Osteoblast (primary cell): ENCODE measurements around the gene CD163. TPM values are rescaled to one million over a fixed set of nuclear protein-coding genes. Genes with fewer than 3 reads are reported as not detected.

Experiments
- DNase-seq: peaks from one replicate; pipeline ENCODE4 v3.0.0; 2011; ENCODE audit warnings: low spot score, mixed read lengths; ENCODE audit not compliant: insufficient read length; ENCODE audit errors: missing footprints
- H2AFZ ChIP-seq: 2 replicates; pipeline ENCODE4 v1.6.0; 2011; ENCODE audit warnings: mild to moderate bottlenecking, low read length
- H3K27ac ChIP-seq: 2 replicates; pipeline ENCODE4 v1.5.1; 2011; ENCODE audit warnings: mild to moderate bottlenecking, low read depth, low read length, moderate library complexity
- H3K27me3 ChIP-seq: 2 replicates; pipeline ENCODE4 v1.6.0; 2012; ENCODE audit warnings: mild to moderate bottlenecking, control low read depth, inconsistent platforms, low read length, moderate library complexity; ENCODE audit not compliant: insufficient read depth
- H3K36me3 ChIP-seq: 2 replicates; pipeline ENCODE4 v1.5.1; 2011; ENCODE audit warnings: mild to moderate bottlenecking, low read length, control low read depth, moderate library complexity; ENCODE audit not compliant: insufficient read depth
- H3K4me1 ChIP-seq: 2 replicates; pipeline ENCODE4 v1.5.1; 2011; ENCODE audit warnings: mild to moderate bottlenecking, low read length, control low read depth, moderate library complexity; ENCODE audit not compliant: insufficient read depth
- H3K4me2 ChIP-seq: 2 replicates; pipeline ENCODE4 v1.6.0; 2011; ENCODE audit warnings: mild to moderate bottlenecking, low read length; ENCODE audit not compliant: insufficient read depth
- H3K4me3 ChIP-seq: fragments of 200-600 bp; sonication (generic); 3 replicates; pipeline ENCODE4 v1.5.1; 2012; ENCODE audit warnings: mild to moderate bottlenecking, low read length, inconsistent platforms; ENCODE audit not compliant: insufficient read depth
- H3K79me2 ChIP-seq: 2 replicates; pipeline ENCODE4 v1.6.0; 2012; ENCODE audit warnings: mild to moderate bottlenecking, low read length, control low read depth, inconsistent platforms; ENCODE audit not compliant: insufficient read depth
- H3K9me3 ChIP-seq: 2 replicates; pipeline ENCODE4 v1.5.1; 2011; ENCODE audit warnings: low read depth, low read length, control low read depth
- H4K20me1 ChIP-seq: 2 replicates; pipeline ENCODE4 v1.6.0; 2012; ENCODE audit warnings: mild to moderate bottlenecking, low read length, control low read depth; ENCODE audit not compliant: insufficient read depth
- CTCF ChIP-seq: IDR thresholded peaks from 2 replicates; pipeline ENCODE4 v1.5.1; 2011; ENCODE audit warnings: mild to moderate bottlenecking, low read depth, low read length, moderate library complexity; ENCODE audit errors: extremely low read depth
- total RNA-seq: library from RNA; depleted of rRNA; stranded (reverse); fragments of >200 nt; gene quantifications from 2 replicates; pipeline ENCODE4 v1.2.3, GENCODE V29; 2012

Gene CD163
- total RNA-seq, 1 donor: under 0.01 TPM

GRCh38 chr12:7495136-7495535 is 8.4 kb downstream of the CD163 start:
- Histone ChIP-seq H2AFZ (no peak overlapping the region), H3K4me1 (peaks cover 9% of the 10 kb centered on the region), H3K9me3 (no peaks in the 10 kb centered on the region), H3K4me2 (no peak overlapping the region), H3K36me3 (no peaks in the 10 kb centered on the region), H3K27ac (no peak overlapping the region), H3K4me3 (no peak overlapping the region), H3K27me3 (no peaks in the 10 kb centered on the region), H3K79me2 (no peaks in the 10 kb centered on the region), H4K20me1 (no peaks in the 10 kb centered on the region)
- no peak for DNase-seq
- TF ChIP-seq CTCF: no peak

- H3K27ac ChIP-seq: no peak overlapping the region
- no peaks in the 10 kb centered on the region for H4K20me1 ChIP-seq
- no peaks in the 10 kb centered on the region for H3K27me3 ChIP-seq
- peaks cover 3% of the 10 kb centered on the region for H3K4me1 ChIP-seq
- H3K4me2 ChIP-seq: no peak overlapping the region
- DNase-seq: no peak
- no peak overlapping the region for H3K4me3 ChIP-seq
- no peaks in the 10 kb centered on the region for H3K36me3 ChIP-seq
- no peaks in the 10 kb centered on the region for H3K9me3 ChIP-seq
- H3K79me2 ChIP-seq: no peaks in the 10 kb centered on the region
- no peak overlapping the region for H2AFZ ChIP-seq
- no peak for TF ChIP-seq CTCF
Observed at GRCh38 chr12:7493006-7493405, 10.6 kb downstream of the CD163 start.

- H3K27ac ChIP-seq: no peak overlapping the region
- no peaks in the 10 kb centered on the region for H3K27me3 ChIP-seq
- DNase-seq: no peak
- no peaks in the 10 kb centered on the region for H4K20me1 ChIP-seq
- no peaks in the 10 kb centered on the region for H3K9me3 ChIP-seq
- no peak overlapping the region for H3K4me2 ChIP-seq
- H3K79me2 ChIP-seq: no peaks in the 10 kb centered on the region
- no peak for TF ChIP-seq CTCF
- no peak overlapping the region for H2AFZ ChIP-seq
- no peak overlapping the region for H3K4me3 ChIP-seq
- no peaks in the 10 kb centered on the region for H3K4me1 ChIP-seq
- H3K36me3 ChIP-seq: no peaks in the 10 kb centered on the region
Observed at GRCh38 chr12:7486512-7486911, 17.1 kb downstream of the CD163 start.

- no peaks in the 10 kb centered on the region for H4K20me1 ChIP-seq
- H3K4me3 ChIP-seq: no peak overlapping the region
- H3K9me3 ChIP-seq: no peaks in the 10 kb centered on the region
- H3K27ac ChIP-seq: no peak overlapping the region
- H3K79me2 ChIP-seq: no peaks in the 10 kb centered on the region
- TF ChIP-seq CTCF: no peak
- H3K36me3 ChIP-seq: no peaks in the 10 kb centered on the region
- H3K4me2 ChIP-seq: no peak overlapping the region
- DNase-seq: no peak
- no peaks in the 10 kb centered on the region for H3K27me3 ChIP-seq
- H3K4me1 ChIP-seq: no peaks in the 10 kb centered on the region
- H2AFZ ChIP-seq: no peak overlapping the region
Observed at GRCh38 chr12:7485095-7485494, 18.5 kb downstream of the CD163 start.
